Inflammatory macrophage treated with lipopolysaccharide for 4 hours (primary cell): ENCODE data around the gene RIC8B.
A peak's percentile ranks its signal among the peaks of the same experiment; 100 is the strongest.

Source experiments
- DNase-seq: peaks from one replicate; pipeline ENCODE4 v3.0.0-alpha.2; 2020

The RIC8B gene

GRCh38 chr12:106801830-106802533, 27.5 kb downstream of the RIC8B start:
- no peak for DNase-seq

GRCh38 chr12:106804668-106805067, 30.2 kb downstream of the RIC8B start:
- no peak for DNase-seq

DNA sequence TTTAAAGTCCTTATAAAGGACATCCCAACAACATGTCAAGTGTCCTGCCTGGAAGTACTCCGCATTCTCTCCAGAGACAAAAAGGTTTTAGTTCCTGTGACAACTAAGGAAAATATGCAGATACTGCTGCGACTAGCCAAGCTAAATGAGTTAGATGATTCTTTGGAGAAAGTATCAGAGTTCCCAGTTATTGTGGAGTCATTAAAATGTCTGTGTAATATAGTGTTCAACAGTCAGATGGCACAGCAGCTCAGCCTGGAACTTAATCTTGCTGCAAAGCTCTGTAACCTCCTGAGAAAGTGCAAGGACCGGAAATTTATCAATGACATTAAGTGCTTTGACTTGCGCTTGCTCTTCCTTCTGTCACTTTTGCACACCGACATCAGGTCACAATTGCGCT, 40.2 kb downstream of the RIC8B start:
- DNase-seq, result no peak

- no peak for DNase-seq
Measured at GRCh38 chr12:106815741-106816140, 41.3 kb downstream of the RIC8B start.

GRCh38 chr12:106816231-106816630, 41.7 kb downstream of the RIC8B start:
- DNase-seq, result no peak

DNA sequence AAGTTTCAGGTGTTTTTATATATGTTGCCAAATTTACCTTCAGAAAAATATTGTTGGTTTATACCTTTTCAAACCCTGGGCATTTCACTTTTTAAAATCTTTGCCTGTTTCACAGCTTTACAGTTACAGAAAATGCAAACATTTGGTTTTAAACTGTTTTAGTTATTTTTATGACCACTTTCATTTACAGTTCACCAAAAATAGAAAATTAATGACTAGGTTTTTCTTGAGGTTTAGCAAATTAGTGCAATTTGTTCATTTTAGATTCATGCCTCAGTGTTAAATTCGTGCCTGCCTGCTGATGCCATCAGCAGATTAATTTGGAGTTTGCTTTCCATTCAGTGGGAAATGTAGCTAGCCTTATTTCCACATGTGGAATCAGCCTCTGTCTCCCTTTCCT, 45.5 kb downstream of the RIC8B start:
- DNase-seq, result no peak

DNA sequence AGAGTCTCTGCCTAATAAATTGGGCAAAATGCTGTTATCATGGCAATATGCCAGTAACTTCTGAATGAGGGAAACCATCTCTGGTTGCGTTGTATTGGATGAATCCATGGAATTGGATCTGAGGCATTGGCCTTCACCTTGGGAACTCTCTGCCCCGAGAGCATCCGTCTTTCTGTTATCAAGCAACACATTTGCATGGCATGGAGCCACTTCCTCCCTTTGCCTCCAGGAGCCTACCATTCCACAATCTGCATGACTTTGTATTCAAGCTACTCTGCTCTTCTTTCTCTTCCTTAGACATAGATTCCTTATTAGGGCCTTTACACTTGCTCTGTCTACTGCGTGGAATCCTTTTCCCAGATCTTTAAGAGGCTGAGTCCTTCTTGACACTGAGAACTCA, 57.2 kb downstream of the RIC8B start:
- DNase-seq, result no peak

- DNase-seq, result no peak
Measured at GRCh38 chr12:106837782-106838181, 63.3 kb downstream of the RIC8B start.

DNA sequence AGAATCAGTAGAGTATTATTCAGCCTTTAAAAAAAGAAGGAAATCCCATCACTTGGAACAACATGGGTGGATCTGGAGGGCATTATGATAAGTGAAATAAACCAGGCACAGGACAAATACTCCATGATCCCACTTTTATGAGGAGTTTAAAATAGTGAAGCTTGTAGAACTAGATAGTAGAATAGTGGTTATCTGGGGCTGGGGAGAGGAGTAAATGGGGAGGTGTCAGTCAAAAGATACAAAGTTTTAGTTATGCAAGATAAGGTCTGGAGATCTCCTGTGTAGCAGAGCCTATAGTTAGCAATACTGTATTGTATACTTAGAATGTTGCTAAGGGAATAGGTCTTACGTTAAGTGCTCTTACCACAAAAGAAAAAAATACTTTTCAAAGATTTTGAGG, 64.9 kb downstream of the RIC8B start:
- no peak for DNase-seq

GRCh38 chr12:106840243-106840642, 65.8 kb downstream of the RIC8B start:
- DNase-seq, result no peak

- DNase-seq, result peak; percentile 49
Measured at GRCh38 chr12:106841510-106842302, 67.2 kb downstream of the RIC8B start.

DNA sequence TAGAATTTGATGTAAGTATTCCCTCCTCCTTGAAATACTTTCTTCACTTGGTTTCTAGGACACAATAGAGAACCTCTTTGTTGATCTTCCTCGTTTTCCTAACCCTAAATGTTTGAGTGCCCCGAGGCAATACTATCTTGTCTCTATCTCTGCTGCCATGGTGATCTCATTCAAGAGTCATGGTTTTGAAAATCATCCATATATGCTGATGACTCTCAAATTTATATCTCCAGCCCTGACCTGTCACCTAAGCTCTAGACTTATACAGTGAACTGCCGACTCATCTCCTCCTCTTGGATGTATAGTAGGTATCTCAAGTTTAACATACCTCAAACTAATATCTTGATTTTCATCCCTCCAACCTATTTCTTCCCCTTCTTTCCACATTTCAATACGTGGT, 71.4 kb downstream of the RIC8B start:
- no peak for DNase-seq

- DNase-seq, result no peak
Measured at GRCh38 chr12:106847861-106848260, 73.4 kb downstream of the RIC8B start.

GRCh38 chr12:106851306-106851705, 76.8 kb downstream of the RIC8B start:
- DNase-seq, result no peak

DNA sequence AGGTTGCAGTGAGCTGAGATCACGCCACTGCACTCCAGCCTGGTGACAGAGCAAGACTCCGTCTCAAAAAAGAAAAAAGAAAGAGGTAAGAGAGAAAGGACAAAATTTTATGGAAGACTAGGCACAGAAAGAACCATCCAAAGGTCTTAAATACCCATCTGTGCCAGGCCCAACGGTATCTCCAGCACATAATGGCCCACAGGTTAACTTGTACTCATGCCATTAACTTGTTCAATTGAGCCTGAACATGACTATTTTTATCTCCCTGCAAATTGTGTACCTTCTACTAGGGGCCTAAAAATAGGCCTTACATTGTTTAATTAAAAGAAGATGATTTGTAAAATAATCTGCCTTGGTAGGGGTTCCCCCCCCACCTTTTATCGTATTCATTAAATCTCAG, 80.2 kb downstream of the RIC8B start:
- no peak for DNase-seq

- DNase-seq, result no peak
Measured at GRCh38 chr12:106855221-106855758, 80.8 kb downstream of the RIC8B start.

DNA sequence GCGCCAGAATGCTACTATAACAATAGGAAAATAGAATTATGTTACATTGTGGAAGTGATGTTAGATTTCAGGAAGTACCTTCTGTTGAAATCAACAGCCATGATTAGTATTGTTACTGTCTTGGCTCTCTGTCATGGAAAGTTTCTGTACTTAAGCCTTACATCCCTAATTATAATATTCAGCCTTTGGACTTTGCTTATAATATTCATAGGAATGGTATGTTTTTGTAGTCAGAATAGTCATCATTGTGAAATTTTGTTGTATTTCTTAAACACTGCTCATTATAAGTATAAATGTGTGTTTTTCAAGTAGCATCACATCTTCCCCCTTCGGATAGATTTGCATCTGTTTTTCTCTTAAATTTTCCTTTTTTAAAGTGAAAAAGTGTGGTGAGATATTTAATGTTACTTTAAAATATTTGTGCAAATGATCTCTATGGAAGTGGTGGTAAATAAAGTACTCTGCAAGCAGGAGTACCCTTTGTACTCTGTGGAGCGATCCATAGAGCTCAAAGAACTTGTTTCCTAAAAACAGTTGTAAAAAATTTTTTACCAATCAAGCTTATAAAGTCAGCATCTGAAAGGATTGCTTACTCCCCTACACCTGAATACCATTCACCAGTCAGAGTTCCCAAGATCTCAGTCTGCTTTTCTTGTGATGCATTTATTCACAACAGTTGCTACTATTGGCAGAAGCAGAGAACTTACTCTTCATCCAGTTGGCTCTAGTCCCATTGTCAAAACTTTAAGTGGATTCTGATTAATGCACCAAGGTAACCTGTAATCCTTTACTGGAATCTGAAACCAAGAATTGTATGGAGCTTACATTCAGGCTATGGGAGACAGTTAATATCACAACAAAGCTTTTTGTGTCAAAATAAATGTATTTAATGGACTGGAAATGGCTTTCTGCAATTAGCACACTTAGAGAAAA, 87.8 kb downstream of the RIC8B start:
- peak; percentile 29 for DNase-seq

GRCh38 chr12:106863189-106863588, 88.7 kb downstream of the RIC8B start:
- no peak for DNase-seq

- no peak for DNase-seq
Measured at GRCh38 chr12:106865683-106866082, 91.2 kb downstream of the RIC8B start.

DNA sequence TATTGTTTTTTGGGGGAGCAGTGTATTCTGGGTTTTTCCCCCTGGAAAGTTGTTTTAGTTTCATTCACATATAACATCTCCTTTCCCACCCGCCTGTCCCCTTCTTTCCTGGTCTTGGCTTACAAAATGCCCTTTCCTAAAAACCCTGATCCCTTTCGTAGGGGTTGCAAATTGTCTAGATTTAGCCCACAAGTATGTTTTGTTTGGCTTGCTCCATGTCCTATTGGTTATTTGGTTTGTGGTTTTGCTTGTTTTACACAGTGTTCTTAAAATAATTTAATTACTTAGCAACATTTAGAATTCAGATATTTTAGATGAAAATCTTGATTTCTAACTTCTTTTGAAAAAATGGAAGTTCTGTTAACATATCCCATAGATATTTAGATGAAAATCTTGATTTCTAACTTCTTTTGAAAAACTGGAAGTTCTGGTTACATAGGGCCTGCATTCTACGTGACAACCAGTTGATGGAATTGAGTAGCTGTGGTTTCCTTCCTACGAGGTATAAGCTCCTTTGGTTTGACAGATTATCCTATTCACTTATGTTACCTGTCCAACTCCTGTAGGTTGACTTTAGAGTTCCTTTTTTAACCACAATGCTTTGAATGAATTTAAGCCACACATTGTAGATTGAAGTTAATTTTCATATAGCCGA, 92.1 kb downstream of the RIC8B start:
- DNase-seq, result no peak

DNA sequence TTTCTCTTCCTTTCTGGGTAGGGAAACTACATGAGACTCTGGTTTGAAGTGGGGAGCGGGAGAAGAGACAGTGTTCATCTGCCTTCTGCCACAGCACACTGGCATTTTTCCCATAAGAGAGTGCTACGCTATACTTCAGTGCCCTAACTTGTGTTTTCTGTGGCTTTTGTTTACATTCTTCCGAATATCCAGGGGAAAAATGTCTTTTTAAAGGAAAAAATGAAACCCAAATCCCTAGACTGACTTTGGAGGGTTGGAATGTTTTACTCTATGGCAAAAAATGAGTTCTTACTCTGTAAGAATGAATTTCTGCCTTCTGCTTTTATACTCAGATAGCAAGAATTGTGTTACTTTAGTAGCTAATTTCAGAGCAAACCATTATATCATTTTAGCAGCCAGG, 93.2 kb downstream of the RIC8B start:
- DNase-seq, result no peak

- DNase-seq, result no peak
Measured at GRCh38 chr12:106868982-106869700, 94.7 kb downstream of the RIC8B start.
